Measurements from ENCODE around the gene CALHM1. TPM values are rescaled to one million over a fixed set of nuclear protein-coding genes. Genes with fewer than 3 reads are reported as not detected.

The CALHM1 gene
- total RNA-seq, 1 donor from 2014 or later: 0.40 TPM

- no peaks in the 10 kb centered on the region for H3K9me3 Mint-ChIP-seq
- H3K4me3 Mint-ChIP-seq: peak within 1 kb of the TSS; percentile 90
- TF ChIP-seq CTCF (IDR thresholded peaks at IDR 0.05): no peak
- ChIA-PET POLR2A (interaction anchor here (0.8 to 5.9 kb wide), 6 partner anchors 14 to 33 kb away, joined by 3 to 58 read pairs (median 4); no protein-coding TSS in a partner anchor), CTCF (interaction anchor here (1.3 to 3.7 kb wide), 5 partner anchors 18 to 31 kb away, joined by 4 to 19 read pairs (median 8); no protein-coding TSS in a partner anchor)
- peaks cover 46% of the 10 kb centered on the region for H3K4me1 Mint-ChIP-seq
- H3K27me3 Mint-ChIP-seq: peaks cover 2% of the 10 kb centered on the region
- intact Hi-C loops (cut with micrococcal nuclease): loop anchor here (1.0 to 5.0 kb wide), 3 partner anchors 19 to 35 kb away; no protein-coding TSS in a partner anchor
- H3K36me3 Mint-ChIP-seq (ENCODE audit: low read depth): peaks cover 29% of the 10 kb centered on the region
- peak within 1 kb of the TSS; percentile 85 for H3K27ac Mint-ChIP-seq
- peak; percentile 86 for ATAC-seq (ENCODE audit: low read depth)
- DNase-seq: peak; percentile 55
Observed at GRCh38 chr10:103451831-103452505, 6.7 kb downstream of the CALHM1 start, which contains the start of gene CALHM2. Gene CALHM2 (minus strand): TSS chr10:103452370. CDS start chr10:103449941, 2,429 bp downstream.

- no peak for TF ChIP-seq CTCF (IDR thresholded peaks at IDR 0.05)
- ChIA-PET CTCF (interaction anchor here (1.4 to 3.7 kb wide), 4 partner anchors 20 to 32 kb away, joined by 6 to 19 read pairs (median 9); no protein-coding TSS in a partner anchor), POLR2A (interaction anchor here (0.6 to 5.9 kb wide), 6 partner anchors 14 to 94 kb away, joined by 3 to 58 read pairs (median 4); no protein-coding TSS in a partner anchor)
- intact Hi-C loops (cut with micrococcal nuclease): loop anchor here (5.0 kb wide), 1 partner anchor 34 kb away; no protein-coding TSS in a partner anchor
- DNase-seq (no peak), ATAC-seq (ENCODE audit: low read depth) (peak; percentile 33)
- Mint-ChIP-seq H3K9me3 (no peaks in the 10 kb centered on the region), H3K36me3 (ENCODE audit: low read depth) (peaks cover 35% of the 10 kb centered on the region), H3K27ac (peak overlapping the region; percentile 85), H3K27me3 (peaks cover 2% of the 10 kb centered on the region), H3K4me1 (peaks cover 46% of the 10 kb centered on the region), H3K4me3 (peak overlapping the region; percentile 90)
Observed at GRCh38 chr10:103451091-103451813, 7.4 kb downstream of the CALHM1 start.

GRCh38 chr10:103450201-103450695 is 8.5 kb downstream of the CALHM1 start:
- H3K27me3 Mint-ChIP-seq: peaks cover 2% of the 10 kb centered on the region
- ChIA-PET POLR2A (interaction anchor here (3.4 to 5.9 kb wide), 2 partner anchors 17 to 21 kb away, joined by 17 to 58 read pairs; no protein-coding TSS in a partner anchor), CTCF (interaction anchor here (1.1 to 3.7 kb wide), 2 partner anchors 26 to 34 kb away, joined by 3 to 19 read pairs; no protein-coding TSS in a partner anchor)
- no peak for DNase-seq
- peak overlapping the region; percentile 85 for H3K27ac Mint-ChIP-seq
- H3K4me3 Mint-ChIP-seq: peak overlapping the region; percentile 90
- peaks cover 45% of the 10 kb centered on the region for H3K36me3 Mint-ChIP-seq (ENCODE audit: low read depth)
- ATAC-seq (ENCODE audit: low read depth): no peak
- no peak for TF ChIP-seq CTCF (IDR thresholded peaks at IDR 0.05)
- H3K9me3 Mint-ChIP-seq: no peaks in the 10 kb centered on the region
- intact Hi-C loops (cut with micrococcal nuclease): loop anchor here (5.0 kb wide), 1 partner anchor 33 kb away; no protein-coding TSS in a partner anchor
- peaks cover 46% of the 10 kb centered on the region for H3K4me1 Mint-ChIP-seq

- POLR2A ChIA-PET: interaction anchor here (3.4 kb wide), 1 partner anchor 18 kb away, joined by 17 read pairs; no protein-coding TSS in a partner anchor
- DNase-seq (no peak), ATAC-seq (ENCODE audit: low read depth) (no peak)
- intact Hi-C loops (cut with micrococcal nuclease): loop anchor here (5.0 kb wide), 1 partner anchor 32 kb away; no protein-coding TSS in a partner anchor
- Mint-ChIP-seq H3K36me3 (ENCODE audit: low read depth) (peaks cover 52% of the 10 kb centered on the region), H3K4me3 (peak overlapping the region; percentile 15), H3K4me1 (peaks cover 46% of the 10 kb centered on the region), H3K27ac (peak overlapping the region; percentile 61), H3K9me3 (no peaks in the 10 kb centered on the region), H3K27me3 (no peaks in the 10 kb centered on the region)
- no peak for TF ChIP-seq CTCF (IDR thresholded peaks at IDR 0.05)
- CTCF ChIA-PET: interaction anchor here (1.1 to 3.7 kb wide), 2 partner anchors 27 to 33 kb away, joined by 3 to 19 read pairs; no protein-coding TSS in a partner anchor
Observed at GRCh38 chr10:103449208-103450144, 9.2 kb downstream of the CALHM1 start.

Measured in activated B cell treated with CpG ODN at 0.5 μM for 24 hours (primary cell).